ENCODE measurements around the gene DHX58. TPM values are rescaled to one million over a fixed set of nuclear protein-coding genes. Genes with fewer than 3 reads are reported as not detected.

Gene DHX58
- total RNA-seq, 1 donor from 2014 or later = 1.7 TPM

GRCh38 chr17:42138749-42139492, 26.4 kb upstream of the DHX58 start:
- no peak overlapping the region for H3K4me3 ChIP-seq
- no peaks in the 10 kb centered on the region for H3K27me3 ChIP-seq
- TF ChIP-seq, protein P1, sequence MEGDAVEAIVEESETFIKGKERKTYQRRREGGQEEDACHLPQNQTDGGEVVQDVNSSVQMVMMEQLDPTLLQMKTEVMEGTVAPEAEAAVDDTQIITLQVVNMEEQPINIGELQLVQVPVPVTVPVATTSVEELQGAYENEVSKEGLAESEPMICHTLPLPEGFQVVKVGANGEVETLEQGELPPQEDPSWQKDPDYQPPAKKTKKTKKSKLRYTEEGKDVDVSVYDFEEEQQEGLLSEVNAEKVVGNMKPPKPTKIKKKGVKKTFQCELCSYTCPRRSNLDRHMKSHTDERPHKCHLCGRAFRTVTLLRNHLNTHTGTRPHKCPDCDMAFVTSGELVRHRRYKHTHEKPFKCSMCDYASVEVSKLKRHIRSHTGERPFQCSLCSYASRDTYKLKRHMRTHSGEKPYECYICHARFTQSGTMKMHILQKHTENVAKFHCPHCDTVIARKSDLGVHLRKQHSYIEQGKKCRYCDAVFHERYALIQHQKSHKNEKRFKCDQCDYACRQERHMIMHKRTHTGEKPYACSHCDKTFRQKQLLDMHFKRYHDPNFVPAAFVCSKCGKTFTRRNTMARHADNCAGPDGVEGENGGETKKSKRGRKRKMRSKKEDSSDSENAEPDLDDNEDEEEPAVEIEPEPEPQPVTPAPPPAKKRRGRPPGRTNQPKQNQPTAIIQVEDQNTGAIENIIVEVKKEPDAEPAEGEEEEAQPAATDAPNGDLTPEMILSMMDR (IDR thresholded peaks at IDR 0.05) = no peak
- no peak for DNase-seq (ENCODE audit: low spot score in 2 of 2)
- peaks cover 3 to 20% of the 10 kb centered on the region in 2 donors for H3K36me3 ChIP-seq
- H3K4me1 ChIP-seq = peaks cover 0 to 26% of the 10 kb centered on the region in 2 donors
- intact Hi-C loops (cut with DNase I) = no loop called here
- no peaks in the 10 kb centered on the region for H3K9me3 ChIP-seq
- H3K27ac ChIP-seq = no peak overlapping the region

DNA sequence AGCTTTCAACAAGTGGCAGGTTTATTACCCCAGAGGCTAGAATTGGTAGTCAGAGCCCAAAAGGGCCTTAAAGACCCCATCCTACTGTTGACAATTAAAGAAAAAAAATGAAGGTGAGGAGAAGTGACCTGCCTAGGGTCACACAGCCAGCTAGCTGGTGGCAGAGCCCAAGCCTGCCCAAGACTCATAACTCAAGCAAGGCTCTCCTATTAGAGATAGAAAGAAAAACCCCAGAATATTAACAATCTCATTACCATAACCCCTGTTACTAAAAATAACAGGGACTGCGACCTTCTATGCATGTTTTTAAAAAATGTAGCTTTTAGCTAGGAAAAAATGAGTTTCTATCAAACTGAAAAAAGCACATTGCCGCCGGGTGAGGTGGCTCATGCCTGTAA, 24.1 kb upstream of the DHX58 start:
- DNase-seq (ENCODE audit: low spot score in 2 of 2) = no peak
- TF ChIP-seq, protein P1 (IDR thresholded peaks at IDR 0.05) = no peak
- Histone ChIP-seq H3K4me3 (no peak overlapping the region), H3K27ac (peak overlapping the region in 1 of 2 donors; percentile 31), H3K27me3 (no peaks in the 10 kb centered on the region), H3K4me1 (peaks cover 0 to 22% of the 10 kb centered on the region in 2 donors), H3K9me3 (no peaks in the 10 kb centered on the region), H3K36me3 (peaks cover 3 to 17% of the 10 kb centered on the region in 2 donors)
- intact Hi-C loops (cut with DNase I) = no loop called here

GRCh38 chr17:42135664-42136653, 23.4 kb upstream of the DHX58 start:
- peak overlapping the region; percentile 31 to 36 for H3K27ac ChIP-seq
- H3K4me1 ChIP-seq = peaks cover 0 to 22% of the 10 kb centered on the region in 2 donors
- peaks cover 3 to 12% of the 10 kb centered on the region in 2 donors for H3K36me3 ChIP-seq
- H3K27me3 ChIP-seq = no peaks in the 10 kb centered on the region
- H3K9me3 ChIP-seq = no peaks in the 10 kb centered on the region
- no peak for DNase-seq (ENCODE audit: low spot score in 2 of 2)
- TF ChIP-seq, protein P1 (IDR thresholded peaks at IDR 0.05) = no peak
- no peak overlapping the region for H3K4me3 ChIP-seq
- intact Hi-C loops (cut with DNase I) = no loop called here

DNA sequence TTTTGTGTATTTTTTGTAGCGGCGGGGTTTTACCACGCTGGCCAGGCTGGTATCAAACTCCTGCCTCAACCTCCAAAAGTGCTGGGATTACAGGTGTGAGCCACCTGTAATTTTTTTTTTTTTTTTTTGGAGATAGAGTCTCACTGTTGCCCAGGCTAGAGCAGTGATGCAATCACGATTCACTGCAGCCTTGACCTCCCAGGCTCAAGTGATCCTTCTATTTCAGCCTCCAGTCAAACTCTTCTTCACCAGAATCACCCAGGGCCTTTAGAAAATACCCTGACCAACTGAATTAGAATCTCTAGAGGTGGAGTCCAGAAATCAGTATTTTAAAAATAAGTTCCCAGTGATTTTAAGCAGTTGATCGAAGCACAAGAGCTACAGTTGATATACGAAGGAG, 22.6 kb upstream of the DHX58 start:
- DNase-seq (ENCODE audit: low spot score in 2 of 2) = no peak
- Histone ChIP-seq H3K9me3 (no peaks in the 10 kb centered on the region), H3K4me1 (peaks cover 0 to 21% of the 10 kb centered on the region in 2 donors), H3K27ac (peak overlapping the region in 1 of 2 donors; percentile 36), H3K36me3 (peaks cover 3 to 11% of the 10 kb centered on the region in 2 donors), H3K27me3 (no peaks in the 10 kb centered on the region), H3K4me3 (no peak overlapping the region)
- TF ChIP-seq, protein P1 (IDR thresholded peaks at IDR 0.05) = no peak
- intact Hi-C loops (cut with DNase I) = no loop called here

DNA sequence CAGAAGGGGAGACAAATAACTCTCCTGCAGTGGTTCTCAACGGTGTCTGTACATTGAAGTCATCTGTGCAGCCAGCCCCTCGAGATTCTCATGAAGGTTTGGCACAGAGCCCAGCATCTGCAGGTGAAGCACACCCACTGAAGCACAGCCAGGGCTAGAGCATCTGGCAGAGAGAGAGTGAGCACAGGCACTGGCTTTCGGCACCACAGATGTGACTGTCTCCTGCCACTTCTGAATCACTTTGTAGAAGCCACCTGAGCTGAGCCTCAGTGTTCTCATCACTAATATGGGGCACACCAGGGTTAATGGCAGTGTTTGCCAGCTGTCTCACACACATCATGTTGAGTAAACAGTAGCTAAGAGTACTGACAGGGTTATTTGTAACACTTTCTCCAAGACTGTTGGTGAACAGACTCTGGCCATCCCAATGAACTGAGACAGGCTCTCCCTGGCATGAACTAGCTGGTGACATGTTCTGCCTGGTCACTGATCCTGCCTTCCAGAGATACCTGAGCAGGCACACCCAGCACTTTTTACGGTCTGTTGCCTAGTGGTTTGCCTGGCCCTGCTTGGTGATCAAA, 21.0 kb upstream of the DHX58 start:
- Histone ChIP-seq H3K4me1 (peaks cover 0 to 18% of the 10 kb centered on the region in 2 donors), H3K4me3 (no peak overlapping the region), H3K27me3 (no peaks in the 10 kb centered on the region), H3K27ac (peak overlapping the region; percentile 34 to 37), H3K36me3 (peaks cover 19 to 22% of the 10 kb centered on the region in 2 donors), H3K9me3 (no peaks in the 10 kb centered on the region)
- intact Hi-C loops (cut with DNase I) = no loop called here
- TF ChIP-seq, protein P1 (IDR thresholded peaks at IDR 0.05) = no peak
- no peak for DNase-seq (ENCODE audit: low spot score in 2 of 2)

All from ascending aorta (tissue), 2 donors.